ENCODE measurements around the gene CRP.

Gene CRP

DNA sequence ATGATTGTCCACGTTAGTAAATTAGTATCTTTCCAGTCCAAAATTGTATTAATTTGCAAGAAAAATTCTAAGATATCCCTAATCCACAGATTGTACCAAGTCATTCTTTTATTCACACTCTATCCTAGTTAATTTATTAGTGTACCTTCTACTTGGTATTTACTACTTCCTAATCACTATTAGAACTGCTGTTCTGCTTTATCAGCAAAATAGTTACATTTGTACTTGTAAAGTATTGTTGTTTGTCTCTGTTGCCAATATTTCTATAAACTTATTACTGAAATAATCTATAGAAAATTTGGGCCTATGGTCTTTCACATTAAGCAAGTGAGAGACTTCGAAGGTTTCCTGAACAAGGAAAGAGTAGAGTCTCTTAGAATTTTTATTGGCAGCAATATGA is 5.6 kb upstream of the CRP start:
- TF ChIP-seq, protein P1, sequence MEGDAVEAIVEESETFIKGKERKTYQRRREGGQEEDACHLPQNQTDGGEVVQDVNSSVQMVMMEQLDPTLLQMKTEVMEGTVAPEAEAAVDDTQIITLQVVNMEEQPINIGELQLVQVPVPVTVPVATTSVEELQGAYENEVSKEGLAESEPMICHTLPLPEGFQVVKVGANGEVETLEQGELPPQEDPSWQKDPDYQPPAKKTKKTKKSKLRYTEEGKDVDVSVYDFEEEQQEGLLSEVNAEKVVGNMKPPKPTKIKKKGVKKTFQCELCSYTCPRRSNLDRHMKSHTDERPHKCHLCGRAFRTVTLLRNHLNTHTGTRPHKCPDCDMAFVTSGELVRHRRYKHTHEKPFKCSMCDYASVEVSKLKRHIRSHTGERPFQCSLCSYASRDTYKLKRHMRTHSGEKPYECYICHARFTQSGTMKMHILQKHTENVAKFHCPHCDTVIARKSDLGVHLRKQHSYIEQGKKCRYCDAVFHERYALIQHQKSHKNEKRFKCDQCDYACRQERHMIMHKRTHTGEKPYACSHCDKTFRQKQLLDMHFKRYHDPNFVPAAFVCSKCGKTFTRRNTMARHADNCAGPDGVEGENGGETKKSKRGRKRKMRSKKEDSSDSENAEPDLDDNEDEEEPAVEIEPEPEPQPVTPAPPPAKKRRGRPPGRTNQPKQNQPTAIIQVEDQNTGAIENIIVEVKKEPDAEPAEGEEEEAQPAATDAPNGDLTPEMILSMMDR (IDR thresholded peaks at IDR 0.05; ENCODE audit: low read depth, low read length), result no peak
- no peak overlapping the region for H3K4me3 ChIP-seq (ENCODE audit: low read depth, low read length)

DNA sequence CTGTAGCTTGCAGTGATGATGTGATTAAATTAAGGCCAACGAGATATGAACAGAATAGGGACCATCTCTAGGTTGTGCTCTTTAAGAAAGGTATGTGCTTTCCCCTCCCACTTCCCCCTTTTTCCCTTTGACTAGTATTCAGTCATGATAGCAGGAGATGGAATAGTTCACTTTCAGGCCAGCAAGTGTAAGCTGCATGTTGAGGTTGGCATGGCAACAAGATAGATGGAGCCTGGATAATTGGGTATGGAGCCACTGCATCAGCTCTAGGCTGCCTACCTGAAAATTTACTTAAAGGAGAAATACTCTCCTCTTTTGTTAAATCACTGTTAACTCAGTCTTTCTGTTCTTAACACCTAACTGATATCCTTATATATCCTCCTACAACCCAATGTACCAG is 1.5 kb upstream of the CRP start:
- H3K4me3 ChIP-seq (ENCODE audit: low read depth, low read length), result no peak overlapping the region
- TF ChIP-seq, protein P1 (IDR thresholded peaks at IDR 0.05; ENCODE audit: low read depth, low read length), result no peak

DNA sequence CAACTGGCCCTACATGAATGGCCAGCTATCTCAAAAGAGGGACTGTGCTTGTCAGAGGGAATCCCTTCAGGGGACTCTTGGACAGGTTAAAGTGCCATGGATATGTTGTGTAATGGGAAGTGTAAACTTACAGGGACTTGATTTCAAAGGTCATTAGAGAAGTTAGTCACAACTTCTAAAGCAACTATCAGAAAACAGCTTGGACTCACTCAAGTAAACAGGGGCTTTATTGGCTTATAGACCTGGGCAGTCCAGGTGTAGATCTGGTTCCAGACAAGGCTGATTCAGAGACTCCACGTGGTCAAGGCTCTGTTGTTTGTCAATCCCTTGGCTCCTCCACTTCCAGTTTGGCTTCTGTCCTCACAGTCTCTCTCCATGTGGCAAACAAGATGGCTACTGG is 2.3 kb downstream of the CRP start:
- H3K4me3 ChIP-seq (ENCODE audit: low read depth, low read length), result no peak overlapping the region
- TF ChIP-seq, protein P1 (IDR thresholded peaks at IDR 0.05; ENCODE audit: low read depth, low read length), result no peak

DNA sequence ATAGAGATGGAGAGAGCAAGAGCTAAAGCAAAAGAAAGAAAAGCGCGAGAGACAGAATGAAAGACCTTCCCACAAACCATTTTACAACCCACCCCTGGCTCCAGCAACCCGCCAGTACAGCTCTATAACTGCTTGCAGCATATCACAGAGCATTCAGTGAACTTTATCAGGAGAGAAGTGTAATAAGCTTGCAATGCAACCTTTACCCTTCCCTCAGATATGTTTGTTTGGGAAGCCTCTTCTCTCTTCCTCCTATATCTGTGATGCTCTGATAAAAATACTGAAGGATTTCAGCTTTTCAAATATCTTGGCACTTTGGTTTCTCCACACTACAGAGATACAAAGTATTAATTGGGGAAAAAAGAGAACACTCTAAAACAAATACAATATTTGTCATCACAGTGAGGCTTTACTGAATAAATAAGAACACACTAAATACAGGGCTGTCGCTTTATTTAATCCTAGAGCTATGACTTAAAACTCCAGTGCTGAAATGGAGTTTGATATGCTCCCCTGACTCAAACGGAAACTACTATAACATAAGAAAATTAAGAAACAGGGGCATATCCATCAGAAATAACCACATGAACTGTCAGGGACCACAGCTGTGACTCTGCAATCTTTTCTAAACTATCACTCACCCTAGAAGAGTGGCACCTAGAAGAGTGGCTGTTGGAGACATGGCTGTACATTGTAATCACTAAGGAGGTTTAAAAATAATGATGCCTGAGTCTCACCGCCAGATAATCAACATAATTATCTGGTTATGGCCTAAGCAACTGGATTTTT is 6.7 kb downstream of the CRP start:
- H3K4me3 ChIP-seq (ENCODE audit: low read depth, low read length), result no peak overlapping the region
- TF ChIP-seq, protein P1 (IDR thresholded peaks at IDR 0.05; ENCODE audit: low read depth, low read length), result no peak

DNA sequence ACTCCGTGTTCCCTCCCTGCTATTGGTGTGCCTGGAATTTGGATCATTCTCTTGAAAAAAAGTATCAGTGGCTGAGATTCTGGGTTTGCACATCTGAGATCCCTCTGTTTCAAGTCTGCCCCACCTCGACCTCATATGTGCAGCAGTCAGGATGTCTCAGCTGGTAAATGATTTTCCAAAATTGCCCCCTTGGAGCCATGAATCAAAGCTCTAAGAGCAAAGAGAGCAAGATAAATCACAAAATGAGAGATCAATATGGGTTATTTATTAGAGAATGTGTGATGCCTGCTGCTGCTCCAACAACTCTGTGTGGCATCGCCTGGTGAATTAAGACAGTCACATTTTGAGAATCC is 8.5 kb downstream of the CRP start:
- H3K4me3 ChIP-seq (ENCODE audit: low read depth, low read length), result no peak overlapping the region
- TF ChIP-seq, protein P1 (IDR thresholded peaks at IDR 0.05; ENCODE audit: low read depth, low read length), result no peak

DNA sequence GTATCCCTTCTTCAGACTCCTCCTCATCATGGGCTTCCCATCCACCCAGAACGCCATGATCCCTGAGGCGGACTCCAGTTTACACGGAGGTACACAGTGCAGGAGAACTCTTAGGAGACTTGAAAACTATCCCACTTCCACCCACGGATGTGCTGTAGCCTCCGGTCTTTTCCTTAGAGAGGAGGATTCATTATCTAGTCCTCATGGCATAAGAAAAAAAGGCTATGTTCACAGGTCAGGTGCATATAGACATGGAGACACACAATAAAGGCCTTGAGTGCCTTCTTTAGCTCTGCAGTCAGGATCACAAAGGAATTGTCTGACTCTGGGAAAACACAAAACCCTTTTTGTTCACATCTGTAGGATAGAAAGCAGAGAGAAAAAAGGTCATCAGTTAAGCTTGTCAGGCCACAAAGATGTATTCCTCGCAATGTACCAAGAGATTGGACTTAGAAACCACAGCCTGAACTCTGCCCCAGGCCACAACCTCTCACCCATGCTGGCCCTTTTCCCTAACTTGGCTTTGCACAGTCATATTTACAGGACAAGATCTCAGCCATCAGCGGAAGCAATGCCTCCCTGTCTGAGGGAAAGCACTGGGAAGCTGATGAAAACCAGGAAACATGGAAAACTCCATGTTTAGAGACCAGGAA is 9.0 kb downstream of the CRP start:
- H3K4me3 ChIP-seq (ENCODE audit: low read depth, low read length), result no peak overlapping the region
- TF ChIP-seq, protein P1 (IDR thresholded peaks at IDR 0.05; ENCODE audit: low read depth, low read length), result no peak

DNA sequence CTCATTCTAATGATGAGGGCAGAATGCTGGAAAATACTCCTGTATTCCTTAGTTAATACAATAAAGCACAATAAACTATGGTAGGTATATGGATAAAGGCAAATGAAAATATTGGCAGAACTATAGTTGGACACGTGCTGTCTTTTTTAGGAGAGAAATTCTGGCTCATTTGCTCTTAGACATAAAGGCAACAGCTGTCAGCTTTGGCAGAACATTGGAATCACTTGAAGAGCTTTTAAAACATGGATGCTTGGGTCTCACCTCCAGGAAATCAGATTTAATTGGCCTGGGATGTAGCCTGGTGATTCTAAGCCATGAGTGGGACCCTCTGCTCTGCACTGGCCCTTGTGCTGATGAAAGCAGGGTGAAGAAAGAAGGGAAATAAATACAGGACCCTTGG is 9.9 kb downstream of the CRP start:
- TF ChIP-seq, protein P1 (IDR thresholded peaks at IDR 0.05; ENCODE audit: low read depth, low read length), result no peak
- H3K4me3 ChIP-seq (ENCODE audit: low read depth, low read length), result no peak overlapping the region
